ENCODE data around the gene LRP5.

DNA sequence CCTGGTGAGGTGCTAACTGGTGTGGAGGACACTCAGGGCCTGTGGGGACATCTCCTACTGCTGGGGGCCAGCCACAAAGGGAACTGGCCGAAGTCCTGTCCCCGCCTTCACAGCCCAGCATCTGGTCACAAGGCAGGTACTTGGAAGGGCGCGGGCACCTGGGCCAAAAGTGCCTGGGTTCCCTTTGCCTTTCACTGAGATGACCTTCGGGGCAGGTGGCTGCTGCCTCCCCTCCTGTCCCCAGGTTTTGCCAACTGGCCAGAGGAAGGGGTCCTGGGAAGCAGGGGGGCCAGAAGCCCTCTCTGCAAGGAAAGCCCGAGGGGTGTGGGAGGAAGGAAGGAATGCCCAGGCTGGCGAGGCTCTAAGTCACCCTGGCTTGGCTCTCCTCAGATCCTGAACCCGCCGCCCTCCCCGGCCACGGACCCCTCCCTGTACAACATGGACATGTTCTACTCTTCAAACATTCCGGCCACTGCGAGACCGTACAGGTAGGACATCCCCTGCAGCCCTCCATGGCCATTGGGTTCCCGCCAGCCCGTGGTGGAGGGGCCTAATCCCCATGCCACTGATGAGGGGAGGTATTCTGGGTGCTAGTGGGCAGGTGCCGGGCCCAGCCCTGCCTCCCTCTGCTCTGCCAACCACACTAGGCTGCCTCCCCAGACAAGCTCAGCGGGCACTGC lies 133.8 kb downstream of the LRP5 start:
- TF ChIP-seq POLR2A (IDR thresholded peaks at IDR 0.05) (no peak), CTCF (IDR thresholded peaks at IDR 0.05 in 8 of 11, conservative IDR thresholded peaks at IDR 0.05 in 3 of 11) (no peak), POLR2AphosphoS5 (IDR thresholded peaks at IDR 0.05) (no peak)
